MM.1S (cell line): Measurements from ENCODE around the gene OLFM2.
"Not testable (repeated sequence)": the region's sequence is repeated elsewhere in the genome, so short reads cannot be mapped to it uniquely, and the experiment has no call there.

Source experiments
- DNase-seq: peaks from one replicate; pipeline ENCODE4 v3.0.0-alpha.2; 2015
- H2AFZ ChIP-seq: fragments of 300-600 bp; sonication (generic); 2 replicates; pipeline ENCODE4 v1.6.0; 2016; ENCODE audit warnings: antibody characterized with exemption, low read length
- H3F3A ChIP-seq: fragments of 300-600 bp; sonication (generic); 2 replicates; pipeline ENCODE4 v1.6.1; 2016; ENCODE audit warnings: mild to moderate bottlenecking, antibody characterized with exemption, low read length, moderate library complexity, mixed read lengths; ENCODE audit not compliant: insufficient read depth
- H3K27ac ChIP-seq: fragments of 300-600 bp; sonication (generic); 2 replicates; pipeline ENCODE4 v1.5.1; 2016; ENCODE audit warnings: mild to moderate bottlenecking, low read length
- H3K27me3 ChIP-seq: fragments of 300-600 bp; sonication (generic); replicated peaks from 2 replicates; pipeline ENCODE4 v1.6.0; 2016; ENCODE audit warnings: low read length; ENCODE audit not compliant: insufficient read depth
- H3K36me3 ChIP-seq: fragments of 300-600 bp; sonication (generic); replicated peaks from 2 replicates; pipeline ENCODE4 v1.6.1; 2016; ENCODE audit warnings: mild to moderate bottlenecking, low read length, mixed read lengths; ENCODE audit not compliant: insufficient read depth
- H3K4me1 ChIP-seq: fragments of 300-600 bp; sonication (generic); 2 replicates; pipeline ENCODE4 v1.6.1; 2016; ENCODE audit warnings: low read length, mixed read lengths
- H3K4me2 ChIP-seq: fragments of 300-600 bp; sonication (generic); 2 replicates; pipeline ENCODE4 v1.6.0; 2016; ENCODE audit warnings: low read depth, low read length
- H3K4me3 ChIP-seq: fragments of 300-600 bp; sonication (generic); 2 replicates; pipeline ENCODE4 v1.5.1; 2016; ENCODE audit warnings: low read length, mixed read lengths
- H3K79me2 ChIP-seq: fragments of 300-600 bp; sonication (generic); 2 replicates; pipeline ENCODE4 v1.6.1; 2016; ENCODE audit warnings: mixed run types, low read length, mixed read lengths
- H3K9ac ChIP-seq: fragments of 300-600 bp; sonication (generic); 2 replicates; pipeline ENCODE4 v1.6.1; 2016; ENCODE audit warnings: low read length, mixed read lengths
- H3K9me2 ChIP-seq: fragments of 300-600 bp; sonication (generic); replicated peaks from 2 replicates; pipeline ENCODE4 v1.6.1; 2016; ENCODE audit warnings: mild to moderate bottlenecking, low read length, mixed read lengths; ENCODE audit not compliant: insufficient read depth
- H3K9me3 ChIP-seq: fragments of 300-600 bp; sonication (generic); replicated peaks from 2 replicates; pipeline ENCODE4 v1.6.1; 2016; ENCODE audit warnings: mild to moderate bottlenecking, low read length, mixed read lengths; ENCODE audit not compliant: insufficient read depth
- H4K20me1 ChIP-seq: fragments of 300-600 bp; sonication (generic); 2 replicates; pipeline ENCODE4 v1.6.1; 2016; ENCODE audit warnings: mild to moderate bottlenecking, low read length, moderate library complexity, mixed read lengths; ENCODE audit not compliant: insufficient read depth
- CTCF ChIP-seq: fragments of 300-600 bp; sonication (generic); IDR thresholded peaks from 2 replicates; pipeline ENCODE4 v1.5.1; 2016; ENCODE audit warnings: antibody characterized with exemption, low read length, mixed read lengths
- EZH2 ChIP-seq: fragments of 300-600 bp; sonication (generic); optimal IDR thresholded peaks from 2 replicates; pipeline ENCODE3; 2017; ENCODE audit warnings: low read depth, mild to moderate bottlenecking, antibody characterized with exemption, low read length, mixed read lengths
- EZH2phosphoT487 ChIP-seq: fragments of 300-600 bp; sonication (generic); IDR thresholded peaks from 2 replicates; pipeline ENCODE4 v1.6.1; 2018; ENCODE audit warnings: antibody characterized with exemption, low read length

The OLFM2 gene

GRCh38 chr19:9823816-9824215 lies 112.5 kb downstream of the OLFM2 start:
- Histone ChIP-seq H2AFZ (no peak overlapping the region), H3K4me3 (peak overlapping the region; percentile 22), H3K4me1 (peaks cover 35% of the 10 kb centered on the region), H4K20me1 (no peaks in the 10 kb centered on the region), H3K4me2 (peak overlapping the region; percentile 74), H3K9ac (peak overlapping the region; percentile 30), H3K79me2 (peaks cover 38% of the 10 kb centered on the region), H3K9me3 (no peaks in the 10 kb centered on the region), H3K27ac (peak overlapping the region; percentile 85), H3F3A (peaks cover 38% of the 10 kb centered on the region), H3K27me3 (no peaks in the 10 kb centered on the region), H3K9me2 (no peaks in the 10 kb centered on the region), H3K36me3 (no peaks in the 10 kb centered on the region)
- TF ChIP-seq EZH2phosphoT487 (no peak), EZH2 (no peak), CTCF (no peak; the same call in 1 of the 2 replicates)
- peak; percentile 83 for DNase-seq

- peak overlapping the region; percentile 7; the same call in 1 of the 2 replicates for H2AFZ ChIP-seq
- H3K9me2 ChIP-seq, H3K27me3 ChIP-seq, H4K20me1 ChIP-seq, H3K9me3 ChIP-seq, H3K9ac ChIP-seq, H3K36me3 ChIP-seq, DNase-seq: not testable (repeated sequence)
- peaks cover 41% of the 10 kb centered on the region for H3K79me2 ChIP-seq
- H3F3A ChIP-seq: peaks cover 19% of the 10 kb centered on the region
- peak overlapping the region; percentile 63 for H3K4me2 ChIP-seq
- H3K4me1 ChIP-seq: peaks cover 31% of the 10 kb centered on the region
- peak overlapping the region; percentile 33; the same call in 1 of the 2 replicates for H3K27ac ChIP-seq
- H3K4me3 ChIP-seq: peak overlapping the region; percentile 49; the same call in 1 of the 2 replicates
These were observed 116.3 kb downstream of the OLFM2 start for GRCh38 chr19:9820034-9820433.

- TF ChIP-seq EZH2phosphoT487 (no peak), CTCF (no peak), EZH2 (no peak)
- no peak overlapping the region for H3K9ac ChIP-seq
- peak overlapping the region; percentile 49; the same call in 1 of the 2 replicates for H3K4me3 ChIP-seq
- peak overlapping the region; percentile 33; the same call in 1 of the 2 replicates for H3K27ac ChIP-seq
- no peaks in the 10 kb centered on the region for H3K9me3 ChIP-seq
- no peaks in the 10 kb centered on the region for H4K20me1 ChIP-seq
- peaks cover 37% of the 10 kb centered on the region for H3K79me2 ChIP-seq
- no peaks in the 10 kb centered on the region for H3K36me3 ChIP-seq
- no peaks in the 10 kb centered on the region for H3K9me2 ChIP-seq
- peak overlapping the region; percentile 63 for H3K4me2 ChIP-seq
- H2AFZ ChIP-seq: peak overlapping the region; percentile 7; the same call in 1 of the 2 replicates
- H3K4me1 ChIP-seq: peaks cover 31% of the 10 kb centered on the region
- DNase-seq: no peak
- H3K27me3 ChIP-seq: no peaks in the 10 kb centered on the region
- H3F3A ChIP-seq: peaks cover 15% of the 10 kb centered on the region
These were observed 116.8 kb downstream of the OLFM2 start for GRCh38 chr19:9819596-9819909.

- TF ChIP-seq EZH2phosphoT487: no peak
- TF ChIP-seq EZH2: no peak
- TF ChIP-seq CTCF: no peak
- H3F3A ChIP-seq: peaks cover 12% of the 10 kb centered on the region
- no peaks in the 10 kb centered on the region for H3K9me2 ChIP-seq
- H3K4me3 ChIP-seq: peak within 1 kb of the TSS; percentile 99
- no peaks in the 10 kb centered on the region for H4K20me1 ChIP-seq
- peaks cover 37% of the 10 kb centered on the region for H3K79me2 ChIP-seq
- H3K4me1 ChIP-seq: peaks cover 27% of the 10 kb centered on the region
- no peaks in the 10 kb centered on the region for H3K9me3 ChIP-seq
- peak within 1 kb of the TSS; percentile 83; the same call in 1 of the 2 replicates for H3K27ac ChIP-seq
- peak within 1 kb of the TSS; percentile 92 for H2AFZ ChIP-seq
- H3K4me2 ChIP-seq: peak within 1 kb of the TSS; percentile 85
- H3K36me3 ChIP-seq: no peaks in the 10 kb centered on the region
- DNase-seq: peak; percentile 100
- H3K27me3 ChIP-seq: no peaks in the 10 kb centered on the region
- H3K9ac ChIP-seq: peak within 1 kb of the TSS; percentile 94
These were observed 117.3 kb downstream of the OLFM2 start, which contains the start of gene FBXL12 for GRCh38 chr19:9818734-9819595. Gene FBXL12, minus strand, starts transcription at chr19:9819079. Its CDS starts 266 bp downstream, at chr19:9818813.
